Neural progenitor cell (in vitro differentiated cells): ENCODE measurements around the gene TBC1D23. TPM values are rescaled to one million over a fixed set of nuclear protein-coding genes. Genes with fewer than 3 reads are reported as not detected.

Source experiments
- DNase-seq: peaks from one replicate; pipeline ENCODE4 v3.0.0-alpha.2; 2016; ENCODE audit warnings: low spot score
- H2AFZ ChIP-seq: fragments of 200-600 bp; sonication (generic); replicated peaks from 2 replicates; pipeline ENCODE4 v1.6.1; 2016; ENCODE audit warnings: antibody characterized with exemption
- H3F3A ChIP-seq: fragments of 200-600 bp; sonication (generic); 2 replicates; pipeline ENCODE4 v1.6.1; 2016; ENCODE audit warnings: antibody characterized with exemption, low read depth
- H3K27ac ChIP-seq: fragments of 200-600 bp; sonication (generic); 2 replicates; pipeline ENCODE4 v1.5.1; 2016; ENCODE audit warnings: mild to moderate bottlenecking
- H3K27me3 ChIP-seq: fragments of 200-600 bp; sonication (generic); 2 replicates; pipeline ENCODE4 v1.6.1; 2016; ENCODE audit warnings: mild to moderate bottlenecking, moderate library complexity
- H3K36me3 ChIP-seq: fragments of 200-600 bp; sonication (generic); 2 replicates; pipeline ENCODE4 v1.5.1; 2016
- H3K4me1 ChIP-seq: fragments of 200-600 bp; sonication (generic); 2 replicates; pipeline ENCODE4 v1.6.1; 2016; ENCODE audit warnings: mixed run types
- H3K4me2 ChIP-seq: fragments of 200-600 bp; sonication (generic); 2 replicates; pipeline ENCODE4 v1.6.1; 2016
- H3K4me3 ChIP-seq: fragments of 200-600 bp; sonication (generic); 2 replicates; pipeline ENCODE4 v1.5.1; 2016
- H3K79me2 ChIP-seq: fragments of 200-600 bp; sonication (generic); 2 replicates; pipeline ENCODE4 v1.6.1; 2016; ENCODE audit warnings: low read depth
- H3K9ac ChIP-seq: fragments of 200-600 bp; sonication (generic); 2 replicates; pipeline ENCODE4 v1.6.1; 2016
- H3K9me3 ChIP-seq: fragments of 200-600 bp; sonication (generic); 2 replicates; pipeline ENCODE4 v1.5.1; 2016; ENCODE audit warnings: low read depth
- H4K20me1 ChIP-seq: fragments of 200-600 bp; sonication (generic); 2 replicates; pipeline ENCODE4 v1.6.1; 2016; ENCODE audit warnings: low read depth
- H3K27ac Mint-ChIP-seq: 3 replicates; pipeline ENCODE4 v1.8.0; 2021; ENCODE audit warnings: mixed read lengths
- H3K27me3 Mint-ChIP-seq: 2 replicates; pipeline ENCODE4 v1.8.0; 2022; ENCODE audit warnings: low read depth, mild to moderate bottlenecking, inconsistent platforms, moderate library complexity, mixed read lengths; ENCODE audit not compliant: insufficient read depth
- H3K36me3 Mint-ChIP-seq: 3 replicates; pipeline ENCODE4 v1.8.0; 2021; ENCODE audit warnings: mixed read lengths
- H3K4me1 Mint-ChIP-seq: 3 replicates; pipeline ENCODE4 v1.8.0; 2021; ENCODE audit warnings: mixed read lengths
- H3K4me3 Mint-ChIP-seq: 3 replicates; pipeline ENCODE4 v1.8.0; 2021; ENCODE audit warnings: mild to moderate bottlenecking, moderate library complexity, mixed read lengths
- H3K9me3 Mint-ChIP-seq: 3 replicates; pipeline ENCODE4 v1.8.0; 2020; ENCODE audit warnings: mixed read lengths
- EZH2 ChIP-seq: fragments of 200-600 bp; sonication (generic); IDR thresholded peaks from 2 replicates; pipeline ENCODE4 v1.6.1; 2017; ENCODE audit warnings: antibody characterized with exemption, mild to moderate bottlenecking, moderate library complexity
- EZH2phosphoT487 ChIP-seq: fragments of 200-600 bp; sonication (generic); IDR thresholded peaks from 2 replicates; pipeline ENCODE4 v1.6.1; 2017; ENCODE audit warnings: antibody characterized with exemption
- total RNA-seq: library from RNA; depleted of rRNA; stranded (reverse); fragments of >200 nt; gene quantifications from 2 replicates; pipeline ENCODE4 v1.2.3, GENCODE V29; 2015; ENCODE audit warnings: low replicate concordance
- TF ChIP-seq, protein P1 (sequence below): fragments of 200-600 bp; sonication (generic); IDR thresholded peaks from 2 replicates; pipeline ENCODE4 v1.5.1; 2017; ENCODE audit warnings: antibody characterized with exemption, mild to moderate bottlenecking

The TBC1D23 gene
- total RNA-seq, 1 donor from 2014 or later: 50.1 TPM

DNA sequence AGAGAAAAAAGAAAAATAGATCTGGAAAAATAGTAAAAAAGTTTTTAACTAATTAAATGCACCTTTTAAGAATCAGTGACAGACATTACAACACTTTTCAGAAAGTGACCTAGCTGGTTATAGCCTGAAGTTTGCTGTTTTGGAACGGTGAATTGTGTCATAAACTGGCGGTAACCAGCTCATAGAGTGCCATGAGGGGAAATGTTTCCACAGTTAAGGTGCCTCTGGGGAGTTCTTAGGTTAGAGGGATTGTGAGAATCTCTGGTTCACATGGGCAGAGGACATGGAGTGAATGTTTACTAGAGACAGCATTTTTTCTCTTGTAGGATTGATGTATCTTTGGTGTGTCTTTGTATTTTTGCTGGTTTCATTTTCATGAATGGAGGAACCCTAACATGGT is 2.8 kb downstream of the TBC1D23 start:
- Histone ChIP-seq H3F3A (peaks cover 8% of the 10 kb centered on the region), H3K36me3 (no peaks in the 10 kb centered on the region), H3K27me3 (no peaks in the 10 kb centered on the region), H3K9ac (no peak overlapping the region), H3K27ac (no peak overlapping the region), H3K79me2 (peaks cover 71% of the 10 kb centered on the region), H3K4me1 (peaks cover 9% of the 10 kb centered on the region), H4K20me1 (no peaks in the 10 kb centered on the region), H2AFZ (no peak overlapping the region), H3K9me3 (no peaks in the 10 kb centered on the region), H3K4me3 (no peak overlapping the region), H3K4me2 (no peak overlapping the region)
- Mint-ChIP-seq H3K4me3 (no peak overlapping the region), H3K9me3 (no peaks in the 10 kb centered on the region), H3K36me3 (no peaks in the 10 kb centered on the region), H3K27ac (no peak overlapping the region), H3K27me3 (no peaks in the 10 kb centered on the region), H3K4me1 (peaks cover 19% of the 10 kb centered on the region)
- DNase-seq: no peak
- TF ChIP-seq EZH2phosphoT487 (no peak), EZH2 (no peak)
- TF ChIP-seq, protein P1, sequence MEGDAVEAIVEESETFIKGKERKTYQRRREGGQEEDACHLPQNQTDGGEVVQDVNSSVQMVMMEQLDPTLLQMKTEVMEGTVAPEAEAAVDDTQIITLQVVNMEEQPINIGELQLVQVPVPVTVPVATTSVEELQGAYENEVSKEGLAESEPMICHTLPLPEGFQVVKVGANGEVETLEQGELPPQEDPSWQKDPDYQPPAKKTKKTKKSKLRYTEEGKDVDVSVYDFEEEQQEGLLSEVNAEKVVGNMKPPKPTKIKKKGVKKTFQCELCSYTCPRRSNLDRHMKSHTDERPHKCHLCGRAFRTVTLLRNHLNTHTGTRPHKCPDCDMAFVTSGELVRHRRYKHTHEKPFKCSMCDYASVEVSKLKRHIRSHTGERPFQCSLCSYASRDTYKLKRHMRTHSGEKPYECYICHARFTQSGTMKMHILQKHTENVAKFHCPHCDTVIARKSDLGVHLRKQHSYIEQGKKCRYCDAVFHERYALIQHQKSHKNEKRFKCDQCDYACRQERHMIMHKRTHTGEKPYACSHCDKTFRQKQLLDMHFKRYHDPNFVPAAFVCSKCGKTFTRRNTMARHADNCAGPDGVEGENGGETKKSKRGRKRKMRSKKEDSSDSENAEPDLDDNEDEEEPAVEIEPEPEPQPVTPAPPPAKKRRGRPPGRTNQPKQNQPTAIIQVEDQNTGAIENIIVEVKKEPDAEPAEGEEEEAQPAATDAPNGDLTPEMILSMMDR: no peak

- no peak for TF ChIP-seq EZH2phosphoT487
- Histone ChIP-seq H3K4me1 (peaks cover 9% of the 10 kb centered on the region), H3K27ac (no peak overlapping the region), H3K9me3 (no peaks in the 10 kb centered on the region), H3K9ac (no peak overlapping the region), H2AFZ (no peak overlapping the region), H3K4me2 (no peak overlapping the region), H3K27me3 (no peaks in the 10 kb centered on the region), H4K20me1 (no peaks in the 10 kb centered on the region), H3K36me3 (no peaks in the 10 kb centered on the region), H3F3A (peaks cover 8% of the 10 kb centered on the region), H3K79me2 (peaks cover 71% of the 10 kb centered on the region), H3K4me3 (no peak overlapping the region)
- peaks cover 19% of the 10 kb centered on the region for H3K4me1 Mint-ChIP-seq
- no peaks in the 10 kb centered on the region for H3K27me3 Mint-ChIP-seq
- H3K4me3 Mint-ChIP-seq: no peak overlapping the region
- H3K36me3 Mint-ChIP-seq: no peaks in the 10 kb centered on the region
- DNase-seq: no peak
- H3K9me3 Mint-ChIP-seq: no peaks in the 10 kb centered on the region
- H3K27ac Mint-ChIP-seq: no peak overlapping the region
These were observed 3.5 kb downstream of the TBC1D23 start for GRCh38 chr3:100264242-100264641.

DNA sequence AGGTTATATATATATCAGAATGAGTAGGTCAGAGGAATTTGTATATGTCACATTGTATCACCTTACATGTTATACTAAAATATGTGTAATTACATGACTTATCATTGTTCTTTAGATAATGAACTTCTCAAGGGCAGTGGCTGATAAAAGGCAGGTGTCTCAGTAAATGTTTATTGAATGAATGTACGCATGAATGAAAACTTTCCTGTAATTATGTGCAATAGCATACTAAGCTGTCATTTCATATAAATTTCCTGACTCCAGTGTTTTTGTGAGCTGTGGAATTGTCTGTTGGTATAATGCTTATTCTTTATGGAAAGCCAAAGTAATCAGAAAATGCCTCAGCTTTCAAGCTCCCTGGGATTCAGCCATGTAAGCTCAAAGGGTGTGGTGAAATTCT is 4.2 kb downstream of the TBC1D23 start:
- no peak overlapping the region for H3K27ac Mint-ChIP-seq
- no peaks in the 10 kb centered on the region for H3K9me3 Mint-ChIP-seq
- Histone ChIP-seq H3K27me3 (no peaks in the 10 kb centered on the region), H3K9me3 (no peaks in the 10 kb centered on the region), H3F3A (peaks cover 4% of the 10 kb centered on the region), H3K79me2 (peaks cover 73% of the 10 kb centered on the region), H4K20me1 (no peaks in the 10 kb centered on the region), H3K9ac (no peak overlapping the region), H3K4me2 (no peak overlapping the region), H2AFZ (no peak overlapping the region), H3K36me3 (no peaks in the 10 kb centered on the region), H3K4me1 (peaks cover 7% of the 10 kb centered on the region), H3K27ac (no peak overlapping the region), H3K4me3 (no peak overlapping the region)
- TF ChIP-seq EZH2 (no peak), EZH2phosphoT487 (no peak)
- TF ChIP-seq, protein P1: no peak
- H3K4me1 Mint-ChIP-seq: peaks cover 17% of the 10 kb centered on the region
- no peaks in the 10 kb centered on the region for H3K36me3 Mint-ChIP-seq
- no peaks in the 10 kb centered on the region for H3K27me3 Mint-ChIP-seq
- DNase-seq: no peak
- H3K4me3 Mint-ChIP-seq: no peak overlapping the region

DNA sequence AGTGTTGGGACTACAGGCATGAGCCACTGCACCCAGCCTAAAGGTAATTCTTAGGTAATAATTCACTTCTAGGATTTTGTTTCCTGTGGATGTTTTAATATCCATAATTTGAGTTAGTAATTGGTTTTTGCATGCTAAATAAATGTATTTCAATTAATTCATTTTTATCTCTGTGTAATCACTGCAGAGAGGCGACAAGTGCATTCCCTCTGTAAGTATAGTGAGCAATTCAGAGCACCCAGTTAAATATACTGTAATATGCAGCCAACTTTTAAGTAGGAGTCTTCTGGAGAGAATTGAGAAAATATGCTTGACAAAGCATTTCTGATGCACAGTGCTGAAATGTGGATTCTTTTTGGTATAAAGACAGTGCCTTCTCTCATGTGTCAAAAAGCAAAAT is 5.7 kb downstream of the TBC1D23 start:
- TF ChIP-seq, protein P1: no peak
- TF ChIP-seq EZH2phosphoT487 (no peak), EZH2 (no peak)
- no peaks in the 10 kb centered on the region for H3F3A ChIP-seq
- H4K20me1 ChIP-seq: no peaks in the 10 kb centered on the region
- no peaks in the 10 kb centered on the region for H3K36me3 Mint-ChIP-seq
- DNase-seq: no peak
- no peak overlapping the region for H3K27ac ChIP-seq
- no peak overlapping the region for H3K4me3 ChIP-seq
- no peaks in the 10 kb centered on the region for H3K9me3 Mint-ChIP-seq
- H3K79me2 ChIP-seq: peaks cover 77% of the 10 kb centered on the region
- no peaks in the 10 kb centered on the region for H3K36me3 ChIP-seq
- H3K4me2 ChIP-seq: no peak overlapping the region
- H3K27ac Mint-ChIP-seq: no peak overlapping the region
- no peak overlapping the region for H3K9ac ChIP-seq
- no peaks in the 10 kb centered on the region for H3K27me3 ChIP-seq
- no peak overlapping the region for H3K4me3 Mint-ChIP-seq
- no peak overlapping the region for H2AFZ ChIP-seq
- no peaks in the 10 kb centered on the region for H3K27me3 Mint-ChIP-seq
- H3K4me1 ChIP-seq: peaks cover 5% of the 10 kb centered on the region
- peaks cover 9% of the 10 kb centered on the region for H3K4me1 Mint-ChIP-seq
- H3K9me3 ChIP-seq: no peaks in the 10 kb centered on the region
